IPS DF 4.7 (cell line): ENCODE data around the gene YES1.
"Not testable (repeated sequence)": the region's sequence is repeated elsewhere in the genome, so short reads cannot be mapped to it uniquely, and the experiment has no call there.

Source experiments
- DNase-seq: peaks from one replicate; pipeline ENCODE4 v3.0.0-alpha.2; 2013; ENCODE audit warnings: low spot score; ENCODE audit errors: extremely low read depth

The YES1 gene

DNA sequence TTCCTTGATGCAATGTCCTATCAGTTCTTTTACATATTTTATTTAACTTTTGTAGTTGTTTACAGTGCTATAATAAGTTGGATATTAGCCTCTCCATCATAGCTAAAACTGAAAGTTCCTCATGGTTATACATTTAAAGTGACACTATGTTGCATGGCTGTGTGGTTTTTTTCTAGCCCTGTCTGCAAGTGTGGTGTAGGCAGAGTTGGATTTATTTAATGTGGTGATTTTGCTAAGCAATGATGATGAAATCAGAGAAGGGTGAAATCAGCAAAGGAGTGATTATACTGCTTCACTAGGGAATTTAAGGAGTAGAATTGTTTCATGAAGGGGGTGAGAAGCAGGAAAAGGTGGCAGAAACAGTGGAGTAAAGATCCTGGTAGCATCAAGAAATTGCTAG is 81.3 kb downstream of the YES1 start:
- DNase-seq, result no peak

DNA sequence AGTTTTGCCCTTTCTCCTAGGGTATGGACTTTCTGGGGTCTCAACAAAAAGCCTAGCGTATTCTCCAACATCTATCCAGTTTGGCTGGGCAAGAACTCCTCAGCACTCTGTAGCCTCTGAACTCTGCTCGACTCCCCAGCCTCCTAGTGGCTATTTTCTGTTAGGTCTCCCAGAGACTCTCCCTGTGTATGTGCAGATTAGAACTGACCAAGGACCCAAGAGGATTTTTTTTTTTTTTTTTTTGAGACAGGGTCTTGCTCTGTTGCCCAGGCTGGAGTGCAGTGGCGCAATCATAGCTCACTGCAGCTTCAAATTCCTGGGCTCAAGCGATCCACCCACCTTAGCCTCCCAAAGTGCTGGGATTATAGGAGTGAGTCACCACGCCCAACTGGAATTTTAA is 81.9 kb downstream of the YES1 start:
- DNase-seq, result not testable (repeated sequence)

DNA sequence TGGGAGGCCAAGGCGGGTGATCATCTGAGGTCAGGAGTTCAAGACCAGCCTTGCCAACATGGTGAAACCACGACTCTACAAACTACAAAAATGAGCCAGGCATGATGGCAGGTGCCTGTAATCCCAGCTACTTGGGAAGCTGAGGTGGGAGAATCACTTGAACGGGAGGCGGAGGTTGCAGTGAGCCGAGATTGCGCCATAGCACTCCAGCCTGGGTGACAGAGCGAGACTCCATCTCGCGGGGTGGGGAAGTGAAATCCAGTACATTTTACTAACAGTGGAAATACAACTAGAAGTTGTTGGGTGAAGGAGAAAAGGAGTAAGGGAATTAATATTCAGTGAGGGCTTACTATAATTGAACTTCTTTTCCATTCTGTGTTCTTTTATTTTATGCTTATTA is 86.4 kb downstream of the YES1 start:
- no peak for DNase-seq

DNA sequence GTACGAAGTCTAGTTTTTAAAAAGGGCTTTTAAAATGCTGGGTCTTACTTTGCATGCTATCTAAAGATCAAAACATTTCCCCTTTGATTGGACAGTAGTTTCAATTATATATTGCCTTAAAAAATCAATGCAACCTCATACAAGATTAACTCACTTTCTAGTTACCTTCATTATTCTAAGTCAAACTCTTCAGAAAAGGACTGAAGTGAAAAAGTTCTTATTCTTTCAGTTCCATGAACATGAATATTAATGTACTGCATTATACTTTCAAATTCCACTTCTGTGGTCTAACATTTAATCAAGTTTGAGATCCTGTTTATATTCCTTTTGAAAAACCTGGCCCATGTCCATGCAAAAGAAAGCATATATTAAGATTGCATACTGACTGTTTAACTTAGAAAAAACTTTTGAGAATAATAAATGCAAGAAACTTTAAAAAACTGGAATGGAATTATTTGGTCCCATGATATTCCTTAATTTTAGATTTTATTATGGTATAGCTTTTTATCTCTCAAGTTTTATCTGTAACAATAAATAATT is 88.4 kb downstream of the YES1 start:
- DNase-seq, result no peak

DNA sequence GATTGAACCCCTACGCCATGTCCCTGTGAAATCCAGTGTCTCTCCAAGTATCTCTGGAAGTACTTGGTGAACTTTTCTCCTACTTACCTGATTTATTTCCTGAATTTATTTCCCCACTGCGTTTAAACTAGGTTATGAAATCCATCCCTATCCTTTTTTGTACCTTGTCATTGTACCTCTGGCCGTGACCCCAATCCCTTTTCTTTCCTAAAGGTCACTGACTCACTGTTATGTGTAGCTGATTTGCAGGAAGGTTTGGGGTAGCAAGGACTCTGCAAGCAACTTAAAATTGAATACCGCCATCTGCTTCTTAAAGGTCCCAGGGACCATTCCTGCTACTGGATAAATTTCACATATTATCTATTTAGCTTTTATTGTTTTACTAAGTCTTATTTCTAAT is 95.0 kb downstream of the YES1 start:
- no peak for DNase-seq

DNA sequence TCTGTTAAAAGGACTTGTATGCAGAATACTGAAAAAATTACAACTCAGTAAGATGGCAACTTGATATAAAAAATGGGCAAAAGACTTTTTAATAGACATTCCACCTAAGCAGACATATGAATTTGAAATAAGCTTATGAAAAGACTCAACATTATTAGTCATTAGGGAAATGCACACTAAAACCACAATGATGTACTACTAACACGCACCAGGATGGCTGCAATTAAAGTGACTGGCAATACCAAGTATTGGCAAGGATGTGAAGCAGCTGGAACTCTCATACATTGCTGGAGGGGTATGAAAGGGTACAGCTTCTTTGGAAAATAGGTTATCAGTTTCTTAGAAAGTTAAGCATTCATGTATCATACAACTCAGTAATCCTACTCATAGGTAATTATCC is 96.4 kb downstream of the YES1 start:
- no peak for DNase-seq

DNA sequence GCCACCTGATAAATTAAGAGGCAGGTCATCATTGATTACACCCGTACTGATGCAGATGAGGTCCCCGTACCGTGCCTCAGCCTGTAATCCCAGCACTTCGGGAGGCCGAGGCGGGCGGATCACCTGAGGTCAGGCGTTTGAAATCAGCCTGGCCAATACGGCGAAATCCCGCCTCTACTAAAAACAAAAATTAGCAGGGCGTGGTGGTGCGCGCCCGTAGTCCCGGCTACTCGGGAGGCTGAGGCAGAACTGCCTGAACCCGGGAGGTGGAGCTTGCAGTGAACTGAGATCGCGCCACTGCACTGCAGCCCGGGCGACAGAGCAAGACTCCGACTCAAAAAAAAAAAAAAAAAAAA is 98.9 kb downstream of the YES1 start:
- DNase-seq, result no peak

DNA sequence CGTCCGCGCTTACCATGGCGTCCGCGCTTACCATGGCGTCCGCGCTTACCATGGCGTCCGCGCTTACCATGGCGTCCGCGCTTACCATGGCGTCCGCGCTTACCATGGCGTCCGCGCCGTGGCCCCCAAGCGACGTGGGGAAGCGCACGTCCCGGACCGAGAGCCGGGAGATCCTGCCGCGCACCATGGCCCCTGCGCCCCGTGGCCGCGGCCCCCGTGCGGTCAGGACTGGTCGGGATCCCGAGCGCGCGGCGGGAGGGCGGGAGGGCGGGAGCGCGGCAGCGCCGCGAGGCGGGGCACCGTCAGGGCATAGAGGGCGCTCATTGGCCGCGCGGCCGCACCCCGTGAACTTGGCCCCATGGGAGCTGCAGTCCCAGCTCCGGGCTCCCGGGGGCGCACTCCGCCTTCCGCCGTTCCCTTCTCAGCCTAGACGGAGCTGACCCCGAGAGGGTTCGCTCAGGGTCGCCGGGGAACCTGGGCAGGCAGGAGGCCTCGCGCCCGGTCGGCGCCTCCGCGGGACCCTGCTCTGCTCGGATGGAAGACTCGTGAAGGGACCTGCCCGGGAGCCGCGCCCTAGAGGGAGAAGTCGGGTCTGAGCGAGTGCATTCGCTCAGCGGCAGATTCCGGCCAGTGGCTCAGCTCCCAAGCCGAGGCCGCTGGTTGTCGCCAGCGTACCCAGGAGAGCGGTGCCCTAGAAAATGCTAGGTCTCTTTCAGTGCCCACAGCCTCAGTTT is 99.5 kb downstream of the YES1 start, which contains the start of gene ENOSF1:
Gene ENOSF1, minus strand, starts transcription at position 230 of the 734 bp plus-strand sequence. Its CDS starts 43 bp downstream, at position 187.
- DNase-seq, result peak; percentile 33

DNA sequence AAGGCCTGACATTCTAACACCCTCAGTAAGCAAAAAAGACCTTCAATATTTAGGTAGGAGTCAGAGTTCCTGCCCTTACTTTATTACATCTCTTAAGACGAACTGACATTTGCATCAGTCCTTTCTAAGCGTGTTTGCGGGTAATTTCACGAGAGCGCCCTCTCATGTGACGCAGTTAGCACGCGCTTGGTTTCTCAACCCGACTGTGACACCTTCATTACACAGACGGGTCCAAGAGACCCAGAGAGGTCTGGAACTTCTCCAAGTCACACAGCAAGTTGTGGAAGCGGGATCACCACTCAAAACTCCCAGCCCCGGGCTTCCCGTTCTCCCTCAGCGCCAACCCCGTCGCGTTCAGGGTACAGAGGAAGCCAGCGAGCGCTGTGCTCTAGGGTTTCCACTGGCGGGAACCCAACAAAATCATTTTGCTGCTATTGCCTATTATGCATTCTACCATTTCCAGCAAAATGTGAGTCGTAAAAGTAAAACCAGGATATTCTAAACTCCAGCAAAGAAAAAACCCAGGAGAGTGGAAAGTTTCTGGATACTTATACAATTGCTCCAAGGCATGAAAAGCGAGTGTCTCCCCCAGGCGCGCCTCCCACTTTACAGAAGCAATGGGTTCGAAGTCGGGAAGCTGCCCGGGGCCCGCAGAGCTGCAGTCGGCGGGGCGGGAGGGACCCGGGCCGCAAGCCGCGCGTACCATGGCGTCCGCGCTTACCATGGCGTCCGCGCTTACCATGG is 100.2 kb downstream of the YES1 start:
- DNase-seq, result no peak

DNA sequence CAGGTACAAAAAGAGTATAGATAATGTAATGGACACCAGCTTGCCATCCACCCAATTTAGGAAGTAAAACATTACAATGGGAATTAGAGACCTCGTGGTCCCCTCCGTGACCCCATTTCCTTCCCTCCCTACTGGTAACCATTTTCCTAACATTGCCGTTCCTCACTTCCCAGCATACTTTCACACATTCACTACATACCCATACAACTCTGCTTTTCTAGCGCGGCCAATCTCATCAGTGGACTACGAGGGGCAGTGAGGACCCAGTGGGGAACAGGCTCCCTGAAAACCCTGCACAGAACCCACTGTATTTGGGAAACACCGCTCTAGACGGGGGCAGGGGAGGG is 100.8 kb downstream of the YES1 start:
- no peak for DNase-seq

DNA sequence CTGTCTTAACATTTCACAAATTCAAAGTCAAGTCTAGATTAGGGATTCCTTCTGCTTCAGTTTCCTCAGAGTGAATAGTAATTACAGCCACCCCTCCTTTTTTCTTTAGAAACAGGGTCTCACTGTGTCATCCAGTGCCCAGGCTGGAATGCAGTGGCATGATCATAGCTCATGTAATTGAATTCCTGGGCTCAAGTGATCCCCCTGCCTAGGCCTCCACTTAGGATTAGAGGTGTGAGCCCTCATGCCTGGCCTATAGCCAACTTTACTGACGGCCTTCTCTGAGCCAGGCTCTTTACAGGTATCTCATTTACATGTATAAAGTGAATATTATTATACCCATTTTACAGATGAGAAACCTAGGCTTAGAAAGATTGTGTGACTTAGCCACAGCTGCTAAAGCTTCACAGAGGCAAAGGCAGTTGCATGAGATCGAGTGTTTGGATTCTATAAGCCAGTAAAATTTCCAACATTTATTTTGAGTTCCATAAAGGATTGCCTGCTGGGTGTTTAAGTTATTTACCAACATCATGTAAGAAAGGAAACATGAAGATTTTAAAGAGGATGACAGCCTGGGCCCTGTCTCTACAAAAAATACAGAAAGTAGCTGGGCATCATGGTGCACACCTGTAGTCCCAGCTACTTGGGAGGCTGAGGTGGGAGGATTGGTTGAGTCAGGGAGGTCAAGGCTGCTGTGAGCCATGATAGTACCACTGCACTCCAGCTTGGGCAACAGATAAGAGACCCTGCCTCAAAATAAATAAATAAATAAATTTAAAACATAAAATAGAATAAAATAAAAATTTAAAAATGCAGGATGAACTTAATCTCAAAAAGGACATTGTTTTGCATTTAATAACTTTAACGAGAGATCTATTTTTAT is 101.4 kb downstream of the YES1 start:
- no peak for DNase-seq

DNA sequence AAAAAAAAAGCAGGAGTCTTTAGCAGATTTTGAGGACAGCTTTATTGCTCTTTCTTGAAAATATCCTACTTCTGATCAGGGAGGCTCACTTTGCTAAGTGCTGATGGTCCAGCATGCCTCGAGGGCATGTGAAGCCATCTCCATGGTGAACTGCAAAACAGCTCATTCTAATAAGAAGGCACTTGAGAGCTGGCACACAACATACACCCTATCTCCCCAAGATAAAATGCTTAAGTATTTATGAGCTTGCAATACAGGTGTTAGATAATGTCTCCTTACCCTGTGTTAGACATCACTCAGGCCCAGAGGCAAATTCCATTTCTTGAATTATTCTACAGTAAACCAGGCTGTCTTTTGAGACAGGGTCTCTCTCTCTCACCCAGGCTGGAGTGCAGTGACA is 102.3 kb downstream of the YES1 start:
- DNase-seq, result no peak

DNA sequence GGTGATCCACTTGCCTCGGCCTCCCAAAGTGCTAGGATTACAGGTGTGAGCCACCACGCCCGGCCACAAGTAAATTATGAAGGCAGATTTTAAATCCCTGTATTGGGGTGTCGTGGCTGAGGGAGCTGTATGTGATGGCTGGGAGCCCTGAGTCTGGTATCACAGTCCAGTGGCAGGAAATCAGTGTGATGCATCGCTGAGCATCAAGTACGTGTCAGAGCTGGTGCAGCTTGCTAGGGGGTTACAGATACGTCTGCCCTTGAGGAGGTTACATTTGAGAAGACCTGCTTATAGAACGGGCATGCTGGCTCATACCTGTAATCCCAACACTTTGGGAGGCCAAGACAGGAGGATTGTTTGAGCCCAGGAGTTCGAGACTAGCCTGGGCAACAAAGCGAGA is 103.9 kb downstream of the YES1 start:
- no peak for DNase-seq

DNA sequence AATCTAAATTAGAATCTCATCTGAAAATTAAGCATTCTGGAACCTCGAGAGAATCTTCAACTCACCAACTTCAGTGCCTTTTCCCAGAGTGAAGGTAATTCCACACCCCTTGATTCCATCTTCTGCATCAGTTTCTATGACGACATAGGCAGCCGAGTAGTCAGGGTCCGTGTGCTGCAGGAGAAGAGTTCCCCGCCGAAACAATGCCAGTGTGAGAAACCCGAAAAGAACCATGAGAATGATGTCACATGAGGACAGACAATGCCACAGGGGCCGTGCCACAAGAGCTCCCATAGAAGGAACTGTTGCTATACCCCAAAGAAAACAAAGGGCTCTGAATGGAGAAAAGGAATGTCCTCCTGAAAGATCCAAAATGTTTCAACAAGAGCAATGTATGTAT is 105.6 kb downstream of the YES1 start:
- no peak for DNase-seq

DNA sequence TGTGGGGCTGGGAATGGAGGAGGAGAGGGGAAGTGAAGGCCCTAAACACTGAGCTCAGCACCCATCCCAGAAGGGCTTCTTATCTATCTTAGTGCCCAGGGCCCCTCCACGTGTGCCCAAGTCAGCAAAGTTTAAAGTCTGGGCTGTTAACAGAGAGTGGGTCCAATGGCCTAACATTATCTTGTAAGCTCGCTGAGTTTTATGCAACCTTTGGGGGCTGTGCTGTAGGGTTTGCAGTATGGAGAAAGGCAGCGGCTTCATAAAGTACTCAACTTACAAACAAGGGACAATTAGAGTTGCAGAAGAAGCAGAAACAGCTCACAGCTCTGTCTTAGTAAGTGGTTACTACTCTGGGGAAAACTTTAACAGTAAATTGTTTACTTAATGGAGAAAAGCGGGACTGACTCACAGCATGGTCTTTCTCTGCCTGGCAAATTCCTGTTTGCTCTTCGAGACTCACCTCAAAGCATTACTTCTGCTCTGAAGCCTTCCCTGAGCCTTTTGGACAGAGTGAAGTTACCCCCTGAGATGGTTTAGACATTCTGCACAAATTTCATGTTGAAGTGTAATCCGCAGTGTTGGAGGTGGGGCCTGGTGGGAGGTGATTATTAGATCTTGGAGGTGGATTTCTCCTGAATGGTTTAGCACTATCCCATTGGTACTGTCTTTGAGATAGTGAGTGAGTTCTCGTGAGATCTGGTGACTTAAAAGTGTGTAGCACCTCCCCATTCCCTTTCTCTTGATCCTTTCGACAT is 108.7 kb downstream of the YES1 start:
- no peak for DNase-seq

DNA sequence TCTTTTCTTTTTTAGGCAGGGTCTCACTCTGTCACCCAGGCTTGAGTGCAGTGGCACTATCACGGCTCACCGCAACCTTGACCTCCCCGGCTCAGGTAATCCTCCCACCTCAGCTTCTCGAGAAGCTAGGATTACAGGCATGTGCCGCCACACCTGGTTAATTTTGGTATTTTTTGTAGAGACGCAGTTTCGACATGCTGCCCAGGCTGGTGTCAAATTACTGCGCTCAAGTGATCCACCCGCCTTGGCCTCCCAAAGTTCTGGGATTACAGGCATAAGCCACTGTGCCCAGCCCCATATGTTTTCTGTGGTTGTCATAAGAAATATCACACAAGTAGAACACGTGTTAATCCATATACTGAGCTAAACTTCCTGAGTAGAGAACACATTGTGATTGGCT is 114.2 kb downstream of the YES1 start:
- DNase-seq, result no peak

DNA sequence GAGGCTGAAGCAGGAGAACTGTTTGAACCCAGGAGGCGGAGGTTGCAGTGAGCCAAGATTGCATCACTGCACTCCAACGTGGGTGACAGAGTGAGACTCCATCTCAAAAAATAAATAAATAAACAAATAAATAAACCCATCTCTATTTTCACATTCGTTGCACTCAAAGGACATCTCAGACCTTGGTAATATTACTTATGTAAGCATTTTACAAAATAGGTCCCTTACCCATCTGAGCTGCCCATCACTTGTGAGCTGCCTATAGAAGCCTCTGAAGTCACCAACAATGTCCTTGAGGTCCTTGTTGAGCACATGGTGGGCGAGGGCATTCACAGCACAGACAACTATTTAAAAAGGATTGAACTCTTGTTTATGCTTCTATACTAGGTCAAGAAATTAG is 115.0 kb downstream of the YES1 start:
- DNase-seq, result no peak

DNA sequence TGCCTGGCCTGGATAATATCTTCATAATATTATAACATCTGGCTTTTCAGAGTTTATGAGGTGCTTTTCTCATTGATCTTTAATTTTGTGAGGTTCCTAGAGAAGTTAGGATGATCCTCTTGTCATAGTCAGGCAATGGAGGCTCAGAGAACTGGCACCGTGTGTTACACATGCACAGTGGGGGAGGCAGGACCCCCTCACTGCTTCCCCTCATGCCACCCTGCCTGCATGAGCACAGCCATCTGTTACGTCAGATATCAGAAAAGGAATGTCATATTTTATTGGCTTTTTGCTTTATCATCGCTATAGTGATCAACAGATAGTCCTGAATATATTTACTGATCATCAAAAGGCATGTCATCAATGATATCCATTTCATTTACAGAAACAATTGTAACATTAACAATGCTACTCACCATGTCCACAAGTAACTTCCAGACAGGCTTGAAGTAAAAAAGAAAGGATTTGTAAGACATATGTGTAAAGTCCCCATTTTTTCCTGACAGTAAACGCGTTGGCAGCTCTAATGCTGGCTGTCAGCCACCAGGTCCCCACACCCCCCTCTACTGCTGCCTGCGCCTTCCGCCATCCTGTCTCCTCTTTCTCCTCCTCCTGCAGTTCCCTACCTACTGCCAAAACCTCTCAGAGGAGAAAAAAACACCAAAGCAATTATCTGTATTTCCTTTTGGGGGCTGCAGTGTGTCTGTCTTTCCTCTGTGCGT is 118.4 kb downstream of the YES1 start:
- no peak for DNase-seq

DNA sequence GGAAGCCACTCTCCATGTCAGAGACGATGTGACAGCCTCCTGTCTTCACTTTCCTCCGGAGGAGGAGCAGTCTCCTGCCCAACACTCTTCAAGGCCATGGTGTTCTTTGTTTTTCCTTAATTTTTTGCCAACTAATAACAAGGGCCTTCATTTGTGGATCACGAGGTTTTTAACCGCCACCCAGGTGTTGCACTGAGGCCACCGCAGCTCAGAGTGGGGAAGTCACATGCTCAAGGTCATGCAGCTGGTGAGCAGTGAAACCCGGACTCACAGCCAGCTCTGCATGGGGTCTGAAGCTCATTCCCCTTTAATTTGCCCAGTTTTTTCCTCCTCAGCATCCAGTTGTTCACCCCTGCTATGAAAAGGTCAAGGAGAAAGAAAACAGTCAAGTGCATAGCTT is 119.2 kb downstream of the YES1 start:
- DNase-seq, result no peak

DNA sequence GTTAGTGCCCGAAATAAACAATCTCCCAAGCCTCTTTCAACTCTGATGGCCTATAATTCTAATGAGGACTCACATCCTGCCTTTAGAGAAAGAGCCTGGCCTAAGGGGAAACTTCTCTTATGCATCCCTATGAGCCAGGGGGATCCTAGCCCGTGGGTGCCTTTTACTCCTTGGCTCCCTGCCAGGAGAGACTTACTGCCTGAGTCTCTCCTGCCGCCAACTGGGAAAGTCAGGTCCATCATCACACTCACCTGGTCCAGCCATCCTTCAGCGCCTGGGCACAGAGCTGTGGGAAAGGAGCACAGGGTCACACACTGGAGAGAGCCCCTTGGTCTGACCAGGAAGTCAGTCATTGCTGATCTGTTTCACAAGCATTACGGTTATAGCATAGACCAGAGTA is 123.7 kb downstream of the YES1 start:
- DNase-seq, result no peak
